Lower leg skin (tissue), 3 donors: ENCODE results near the gene C6orf163.

Experiments used
- POLR2A ChIP-seq, 2 donors: fragments of 450-650 bp; IDR thresholded peaks; one replicate each; pipeline ENCODE4 v1.6.1; 2016 to 2017; ENCODE audit warnings: antibody characterized with exemption in 2 of 2, mild to moderate bottlenecking in 1 of 2, moderate library complexity in 1 of 2
- TF ChIP-seq, protein P1 (sequence below), 3 donors: fragments of 450-650 bp; IDR thresholded peaks; one replicate each; pipeline ENCODE4 v1.5.1; 2016; ENCODE audit warnings: antibody characterized with exemption in 3 of 3, mild to moderate bottlenecking in 3 of 3, moderate library complexity in 2 of 3

DNA sequence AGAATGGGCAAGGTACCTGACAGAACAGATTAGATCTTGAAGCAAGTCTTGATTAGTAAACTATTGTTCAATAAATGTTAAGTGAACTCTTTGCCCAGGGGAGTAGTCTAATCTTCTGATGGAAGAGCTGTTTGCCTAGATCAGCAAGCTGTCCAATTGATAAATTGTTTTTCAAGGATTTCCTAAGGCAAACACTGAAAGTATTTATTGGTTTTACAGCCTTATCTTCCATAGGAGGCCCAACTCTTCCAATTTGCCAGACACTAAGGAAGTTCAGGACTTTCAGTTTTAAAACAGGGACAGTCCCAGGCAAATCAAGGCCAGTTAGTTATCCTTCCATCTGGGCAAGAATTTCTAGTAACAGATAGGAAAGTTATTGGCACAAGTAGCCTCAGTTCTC, 1.8 kb upstream of the C6orf163 start:
- no peak for TF ChIP-seq POLR2A (IDR thresholded peaks at IDR 0.05)
- TF ChIP-seq, protein P1, sequence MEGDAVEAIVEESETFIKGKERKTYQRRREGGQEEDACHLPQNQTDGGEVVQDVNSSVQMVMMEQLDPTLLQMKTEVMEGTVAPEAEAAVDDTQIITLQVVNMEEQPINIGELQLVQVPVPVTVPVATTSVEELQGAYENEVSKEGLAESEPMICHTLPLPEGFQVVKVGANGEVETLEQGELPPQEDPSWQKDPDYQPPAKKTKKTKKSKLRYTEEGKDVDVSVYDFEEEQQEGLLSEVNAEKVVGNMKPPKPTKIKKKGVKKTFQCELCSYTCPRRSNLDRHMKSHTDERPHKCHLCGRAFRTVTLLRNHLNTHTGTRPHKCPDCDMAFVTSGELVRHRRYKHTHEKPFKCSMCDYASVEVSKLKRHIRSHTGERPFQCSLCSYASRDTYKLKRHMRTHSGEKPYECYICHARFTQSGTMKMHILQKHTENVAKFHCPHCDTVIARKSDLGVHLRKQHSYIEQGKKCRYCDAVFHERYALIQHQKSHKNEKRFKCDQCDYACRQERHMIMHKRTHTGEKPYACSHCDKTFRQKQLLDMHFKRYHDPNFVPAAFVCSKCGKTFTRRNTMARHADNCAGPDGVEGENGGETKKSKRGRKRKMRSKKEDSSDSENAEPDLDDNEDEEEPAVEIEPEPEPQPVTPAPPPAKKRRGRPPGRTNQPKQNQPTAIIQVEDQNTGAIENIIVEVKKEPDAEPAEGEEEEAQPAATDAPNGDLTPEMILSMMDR (IDR thresholded peaks at IDR 0.05) = no peak
